ENCODE results near the gene ZEB2.

The ZEB2 gene

DNA sequence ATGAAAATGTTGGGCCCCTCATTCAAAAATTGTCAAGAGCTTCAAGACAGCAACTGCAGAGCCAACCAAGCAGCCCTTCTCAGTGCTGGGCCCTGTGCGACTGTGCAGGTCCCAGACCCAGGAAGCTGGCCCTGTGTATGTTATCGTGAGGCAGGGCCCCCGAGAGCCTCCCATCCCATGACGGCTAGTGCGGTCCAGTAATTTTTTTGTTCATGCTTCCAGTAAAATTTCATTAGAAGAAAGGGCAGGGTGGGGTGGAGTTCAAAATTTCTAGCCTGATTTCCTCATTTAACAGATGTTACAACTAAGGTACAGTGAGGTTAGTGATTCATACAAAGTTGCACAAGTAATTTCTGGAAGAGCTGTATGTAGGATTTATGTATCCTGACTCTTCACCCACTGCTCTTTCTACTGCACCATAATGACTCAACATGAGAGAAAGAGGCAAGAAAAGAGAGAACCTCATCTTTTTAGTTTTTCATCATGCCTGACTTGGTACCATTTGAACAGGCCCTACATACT lies 105.5 kb downstream of the ZEB2 start:
- Histone ChIP-seq H3K27ac (ENCODE audit: low read depth, low read length) (no peak overlapping the region), H3K9ac (ENCODE audit: low read depth, low read length) (no peak overlapping the region), H3K9me3 (ENCODE audit: insufficient read depth, low read depth, low read length) (no peaks in the 10 kb centered on the region), H3K36me3 (ENCODE audit: insufficient read depth, low read length) (peaks cover 6% of the 10 kb centered on the region; the same call in 1 of the 2 replicates), H3K4me3 (ENCODE audit: low read length) (no peak overlapping the region), H3K27me3 (ENCODE audit: insufficient read depth, low read length) (no peaks in the 10 kb centered on the region), H3K4me1 (ENCODE audit: insufficient read depth, low read length) (peaks cover 5% of the 10 kb centered on the region; the same call in 1 of the 2 replicates)
- WGBS: 94% methylated on average over 5 of the region's 5 CpGs

GRCh38 chr2:144412709-144413108 lies 107.2 kb downstream of the ZEB2 start:
- Histone ChIP-seq H3K36me3 (ENCODE audit: insufficient read depth, low read length) (peaks cover 5% of the 10 kb centered on the region; the same call in 1 of the 2 replicates), H3K9ac (ENCODE audit: low read depth, low read length) (no peak overlapping the region), H3K4me3 (ENCODE audit: low read length) (no peak overlapping the region), H3K9me3 (ENCODE audit: insufficient read depth, low read depth, low read length) (no peaks in the 10 kb centered on the region), H3K27me3 (ENCODE audit: insufficient read depth, low read length) (no peaks in the 10 kb centered on the region), H3K27ac (ENCODE audit: low read depth, low read length) (no peak overlapping the region), H3K4me1 (ENCODE audit: insufficient read depth, low read length) (peaks cover 5% of the 10 kb centered on the region; the same call in 1 of the 2 replicates)
- 97% methylated on average over 2 of the region's 2 CpGs for WGBS

- peaks cover 5% of the 10 kb centered on the region; the same call in 1 of the 2 replicates for H3K4me1 ChIP-seq (ENCODE audit: insufficient read depth, low read length)
- H3K36me3 ChIP-seq (ENCODE audit: insufficient read depth, low read length): no peaks in the 10 kb centered on the region; the same call in 1 of the 2 replicates
- H3K27me3 ChIP-seq (ENCODE audit: insufficient read depth, low read length): no peaks in the 10 kb centered on the region
- H3K27ac ChIP-seq (ENCODE audit: low read depth, low read length): no peak overlapping the region
- no peak overlapping the region for H3K4me3 ChIP-seq (ENCODE audit: low read length)
- no peak overlapping the region for H3K9ac ChIP-seq (ENCODE audit: low read depth, low read length)
- WGBS: 97% methylated on average over 7 of the region's 7 CpGs
- H3K9me3 ChIP-seq (ENCODE audit: insufficient read depth, low read depth, low read length): no peaks in the 10 kb centered on the region
Observed at GRCh38 chr2:144411473-144411872, 108.4 kb downstream of the ZEB2 start.

DNA sequence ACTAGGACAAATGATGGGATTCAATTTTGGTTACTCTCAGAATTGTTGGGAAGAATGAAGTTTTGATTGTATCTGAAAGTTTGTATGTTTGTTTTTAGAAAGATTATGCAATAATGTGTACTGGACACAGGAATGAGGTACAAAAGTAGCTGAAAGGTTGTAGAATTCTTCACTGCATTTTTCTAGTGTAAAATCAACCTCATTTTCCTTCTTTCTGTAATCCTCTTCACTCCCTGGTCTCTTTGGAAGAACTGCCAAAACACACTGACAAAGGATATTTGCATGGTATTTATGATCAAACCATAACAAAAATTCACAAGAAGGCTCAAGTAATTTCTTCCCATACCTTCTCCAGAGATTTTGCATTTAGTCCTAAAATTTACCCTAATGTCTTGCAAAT lies 110.7 kb downstream of the ZEB2 start:
- H3K27me3 ChIP-seq (ENCODE audit: insufficient read depth, low read length): no peaks in the 10 kb centered on the region
- no peak overlapping the region for H3K4me3 ChIP-seq (ENCODE audit: low read length)
- H3K27ac ChIP-seq (ENCODE audit: low read depth, low read length): no peak overlapping the region
- H3K36me3 ChIP-seq (ENCODE audit: insufficient read depth, low read length): no peaks in the 10 kb centered on the region; the same call in 1 of the 2 replicates
- peaks cover 5% of the 10 kb centered on the region; the same call in 1 of the 2 replicates for H3K4me1 ChIP-seq (ENCODE audit: insufficient read depth, low read length)
- no peak overlapping the region for H3K9ac ChIP-seq (ENCODE audit: low read depth, low read length)
- H3K9me3 ChIP-seq (ENCODE audit: insufficient read depth, low read depth, low read length): no peaks in the 10 kb centered on the region

DNA sequence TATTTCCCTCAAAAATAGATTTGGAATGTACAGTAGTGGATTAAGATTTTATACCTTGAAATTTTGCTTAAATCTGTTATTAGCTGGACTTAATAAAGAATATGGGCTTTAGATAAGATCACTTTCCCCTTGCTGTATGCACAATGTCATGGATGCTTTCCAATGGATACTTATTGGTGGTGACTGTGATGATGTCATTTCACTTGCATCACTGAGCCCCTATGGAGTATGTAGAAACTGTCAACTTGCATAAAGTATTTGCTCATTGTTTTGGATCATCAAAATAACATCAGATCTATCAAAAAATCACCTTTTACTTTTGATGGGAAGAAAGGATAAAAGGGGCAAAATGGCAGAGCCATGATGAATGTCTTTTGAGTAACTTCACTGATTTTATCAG lies 112.7 kb downstream of the ZEB2 start:
- H3K36me3 ChIP-seq (ENCODE audit: insufficient read depth, low read length): peaks cover 4% of the 10 kb centered on the region; the same call in 1 of the 2 replicates
- H3K27me3 ChIP-seq (ENCODE audit: insufficient read depth, low read length): no peaks in the 10 kb centered on the region
- H3K9ac ChIP-seq (ENCODE audit: low read depth, low read length): no peak overlapping the region
- no peak overlapping the region for H3K4me3 ChIP-seq (ENCODE audit: low read length)
- no peak overlapping the region for H3K27ac ChIP-seq (ENCODE audit: low read depth, low read length)
- H3K4me1 ChIP-seq (ENCODE audit: insufficient read depth, low read length): peaks cover 3% of the 10 kb centered on the region; the same call in 1 of the 2 replicates
- no peaks in the 10 kb centered on the region for H3K9me3 ChIP-seq (ENCODE audit: insufficient read depth, low read depth, low read length)

- peaks cover 12% of the 10 kb centered on the region; the same call in 1 of the 2 replicates for H3K4me1 ChIP-seq (ENCODE audit: insufficient read depth, low read length)
- WGBS: 88% methylated on average over 3 of the region's 5 CpGs
- H3K27me3 ChIP-seq (ENCODE audit: insufficient read depth, low read length): no peaks in the 10 kb centered on the region
- H3K36me3 ChIP-seq (ENCODE audit: insufficient read depth, low read length): peaks cover 4% of the 10 kb centered on the region; the same call in 1 of the 2 replicates
- no peak overlapping the region for H3K27ac ChIP-seq (ENCODE audit: low read depth, low read length)
- H3K9ac ChIP-seq (ENCODE audit: low read depth, low read length): no peak overlapping the region
- no peaks in the 10 kb centered on the region for H3K9me3 ChIP-seq (ENCODE audit: insufficient read depth, low read depth, low read length)
- H3K4me3 ChIP-seq (ENCODE audit: low read length): no peak overlapping the region
Observed at GRCh38 chr2:144405982-144406788, 113.7 kb downstream of the ZEB2 start.

- no peaks in the 10 kb centered on the region for H3K9me3 ChIP-seq (ENCODE audit: insufficient read depth, low read depth, low read length)
- peaks cover 8% of the 10 kb centered on the region; the same call in 1 of the 2 replicates for H3K36me3 ChIP-seq (ENCODE audit: insufficient read depth, low read length)
- no peak overlapping the region for H3K9ac ChIP-seq (ENCODE audit: low read depth, low read length)
- 94% methylated on average over 2 of the region's 2 CpGs for WGBS
- no peak overlapping the region for H3K27ac ChIP-seq (ENCODE audit: low read depth, low read length)
- H3K4me1 ChIP-seq (ENCODE audit: insufficient read depth, low read length): peaks cover 16% of the 10 kb centered on the region; the same call in 1 of the 2 replicates
- H3K27me3 ChIP-seq (ENCODE audit: insufficient read depth, low read length): no peaks in the 10 kb centered on the region
- H3K4me3 ChIP-seq (ENCODE audit: low read length): no peak overlapping the region
Observed at GRCh38 chr2:144405321-144405720, 114.6 kb downstream of the ZEB2 start.

DNA sequence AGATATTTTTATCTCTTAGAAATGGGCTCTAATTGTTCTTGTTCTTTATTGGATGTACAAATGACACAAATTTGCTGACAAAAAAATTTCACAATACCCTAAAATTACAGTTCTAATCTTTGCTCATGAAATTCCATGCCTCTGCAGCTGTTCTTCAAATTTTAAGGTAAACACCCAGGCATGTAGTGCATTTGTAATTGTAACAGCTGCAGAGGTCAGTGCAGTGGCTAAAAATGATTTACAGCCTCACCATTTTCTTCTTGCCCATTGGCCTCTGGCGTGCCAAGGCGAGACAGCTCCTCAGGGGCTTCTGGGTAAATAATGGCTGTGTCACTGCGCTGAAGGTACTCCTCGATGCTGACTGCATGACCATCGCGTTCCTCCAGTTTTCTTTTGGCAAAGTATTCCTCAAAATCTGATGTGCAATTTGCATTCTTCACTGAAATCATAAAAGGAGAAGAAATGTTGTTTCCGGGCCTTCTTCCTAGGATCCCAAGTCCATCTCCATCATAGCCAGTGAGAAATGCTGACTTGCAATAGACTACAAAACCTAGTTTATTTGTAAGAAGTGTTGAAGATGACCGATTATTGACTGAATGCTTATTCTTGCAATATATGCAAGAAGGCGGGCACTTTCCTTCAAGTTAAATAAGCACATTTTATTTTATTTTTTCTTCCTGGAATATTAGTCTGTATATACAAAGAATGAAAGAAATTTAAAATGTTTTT lies 115.2 kb downstream of the ZEB2 start:
- no peak overlapping the region for H3K9ac ChIP-seq (ENCODE audit: low read depth, low read length)
- peaks cover 13% of the 10 kb centered on the region; the same call in 1 of the 2 replicates for H3K36me3 ChIP-seq (ENCODE audit: insufficient read depth, low read length)
- H3K4me3 ChIP-seq (ENCODE audit: low read length): no peak overlapping the region
- 95% methylated on average over 8 of the region's 9 CpGs for whole genome bisulfite sequencing
- H3K9me3 ChIP-seq (ENCODE audit: insufficient read depth, low read depth, low read length): no peaks in the 10 kb centered on the region
- H3K27ac ChIP-seq (ENCODE audit: low read depth, low read length): no peak overlapping the region
- H3K4me1 ChIP-seq (ENCODE audit: insufficient read depth, low read length): peaks cover 16% of the 10 kb centered on the region; the same call in 1 of the 2 replicates
- no peaks in the 10 kb centered on the region for H3K27me3 ChIP-seq (ENCODE audit: insufficient read depth, low read length)

DNA sequence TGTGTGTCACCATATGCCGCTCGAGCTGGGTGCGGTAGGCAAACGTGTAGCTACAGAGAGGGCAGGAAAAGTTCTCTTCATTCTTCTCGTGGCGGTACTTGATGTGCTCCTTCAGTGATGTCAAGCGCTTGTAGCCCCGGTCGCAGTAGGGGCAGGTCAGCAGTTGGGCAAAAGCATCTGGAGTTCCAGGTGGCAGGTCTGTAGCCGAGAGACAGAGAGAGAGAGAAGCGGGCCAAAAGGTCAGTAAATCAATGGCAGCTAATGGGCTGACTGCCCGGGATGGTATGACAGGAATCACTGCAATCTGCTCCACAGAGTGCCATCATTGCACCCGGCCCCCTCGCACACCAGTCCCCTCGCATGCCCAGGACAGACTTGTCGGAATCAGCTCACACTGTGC lies 116.0 kb downstream of the ZEB2 start:
- Histone ChIP-seq H3K4me3 (ENCODE audit: low read length) (no peak overlapping the region), H3K27ac (ENCODE audit: low read depth, low read length) (no peak overlapping the region), H3K27me3 (ENCODE audit: insufficient read depth, low read length) (no peaks in the 10 kb centered on the region), H3K9ac (ENCODE audit: low read depth, low read length) (no peak overlapping the region), H3K36me3 (ENCODE audit: insufficient read depth, low read length) (peaks cover 21% of the 10 kb centered on the region; the same call in 1 of the 2 replicates), H3K9me3 (ENCODE audit: insufficient read depth, low read depth, low read length) (no peaks in the 10 kb centered on the region), H3K4me1 (ENCODE audit: insufficient read depth, low read length) (peaks cover 16% of the 10 kb centered on the region; the same call in 1 of the 2 replicates)
- 94% methylated on average over 16 of the region's 16 CpGs for WGBS

DNA sequence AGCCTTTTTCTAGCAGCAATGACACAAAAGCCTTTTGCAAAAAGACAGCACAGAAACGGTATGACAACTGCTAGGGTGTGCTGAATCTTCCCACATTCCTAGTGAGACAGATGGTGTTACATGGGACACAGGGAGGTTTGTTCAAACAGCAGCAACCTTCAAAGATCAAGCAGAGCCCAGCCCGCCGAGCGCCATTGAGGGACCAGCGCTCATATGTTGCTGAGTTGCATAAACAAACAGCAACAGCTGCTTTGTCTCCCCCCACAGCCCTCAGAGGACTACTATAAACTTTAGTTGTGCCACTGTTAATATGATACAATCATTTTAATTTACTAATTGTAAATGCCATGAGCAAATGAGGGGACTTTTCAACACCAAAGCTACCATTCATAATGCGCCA lies 117.7 kb downstream of the ZEB2 start:
- Histone ChIP-seq H3K4me3 (ENCODE audit: low read length) (no peak overlapping the region), H3K27me3 (ENCODE audit: insufficient read depth, low read length) (no peaks in the 10 kb centered on the region), H3K9ac (ENCODE audit: low read depth, low read length) (no peak overlapping the region), H3K36me3 (ENCODE audit: insufficient read depth, low read length) (peaks cover 32% of the 10 kb centered on the region; the same call in 1 of the 2 replicates), H3K4me1 (ENCODE audit: insufficient read depth, low read length) (peaks cover 16% of the 10 kb centered on the region; the same call in 1 of the 2 replicates), H3K9me3 (ENCODE audit: insufficient read depth, low read depth, low read length) (no peaks in the 10 kb centered on the region), H3K27ac (ENCODE audit: low read depth, low read length) (no peak overlapping the region)
- WGBS: 75% methylated on average over 6 of the region's 6 CpGs

DNA sequence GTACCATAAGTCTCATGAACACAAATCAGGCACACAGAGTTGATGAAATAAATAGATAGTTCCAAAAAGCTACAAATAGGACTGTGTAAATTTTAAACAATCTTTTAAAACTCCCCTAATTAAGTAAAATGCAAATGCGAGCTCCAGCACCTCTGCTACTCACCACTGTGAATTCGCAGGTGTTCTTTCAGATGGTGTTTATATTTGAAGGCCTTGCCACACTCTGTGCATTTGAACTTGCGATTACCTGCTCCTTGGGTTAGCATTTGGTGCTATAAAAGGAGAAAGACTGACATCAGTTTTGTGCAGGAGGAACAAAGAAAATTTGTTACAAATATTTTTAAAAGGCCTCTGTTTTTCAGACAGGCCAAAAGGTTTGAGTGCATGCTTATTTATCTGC lies 118.9 kb downstream of the ZEB2 start:
- H3K4me1 ChIP-seq (ENCODE audit: insufficient read depth, low read length): peaks cover 16% of the 10 kb centered on the region; the same call in 1 of the 2 replicates

More for the DNA sequence above, 118.9 kb downstream of the ZEB2 start:
- no peak overlapping the region for H3K27ac ChIP-seq (ENCODE audit: low read depth, low read length)
- no peaks in the 10 kb centered on the region for H3K27me3 ChIP-seq (ENCODE audit: insufficient read depth, low read length)
- H3K9ac ChIP-seq (ENCODE audit: low read depth, low read length): no peak overlapping the region
- WGBS: 88% methylated on average over 3 of the region's 3 CpGs
- no peak overlapping the region for H3K4me3 ChIP-seq (ENCODE audit: low read length)
- no peaks in the 10 kb centered on the region for H3K9me3 ChIP-seq (ENCODE audit: insufficient read depth, low read depth, low read length)
- peaks cover 37% of the 10 kb centered on the region; the same call in 1 of the 2 replicates for H3K36me3 ChIP-seq (ENCODE audit: insufficient read depth, low read length)
